Neural crest cell (in vitro differentiated cells): ENCODE results near the gene PIK3IP1. TPM values are rescaled to one million over a fixed set of nuclear protein-coding genes. Genes with fewer than 3 reads are reported as not detected.

ENCODE experiments used
- DNase-seq: peaks from one replicate; pipeline ENCODE4 v3.0.0; 2021; ENCODE audit warnings: low read depth, mixed read lengths, low spot score
- H3K27ac Mint-ChIP-seq: one replicate; pipeline ENCODE4 v1.8.0; 2021; ENCODE audit warnings: mild to moderate bottlenecking, mixed read lengths; ENCODE audit not compliant: unreplicated experiment
- H3K27me3 Mint-ChIP-seq: 2 replicates; pipeline ENCODE4 v1.8.0; 2021; ENCODE audit warnings: low read depth, mild to moderate bottlenecking, mixed read lengths
- H3K36me3 Mint-ChIP-seq: 2 replicates; pipeline ENCODE4 v1.8.0; 2021; ENCODE audit warnings: low read depth, mild to moderate bottlenecking, mixed read lengths
- H3K4me1 Mint-ChIP-seq: 2 replicates; pipeline ENCODE4 v1.8.0; 2021; ENCODE audit warnings: mixed read lengths
- H3K4me3 Mint-ChIP-seq: one replicate; pipeline ENCODE4 v1.8.0; 2021; ENCODE audit warnings: mild to moderate bottlenecking, mixed read lengths
- H3K9me3 Mint-ChIP-seq: 2 replicates; pipeline ENCODE4 v1.8.0; 2021; ENCODE audit warnings: mixed read lengths
- total RNA-seq: library from RNA; stranded (reverse); gene quantifications from 2 replicates; pipeline ENCODE4 v1.2.1, GENCODE V29; 2021
- TF ChIP-seq, protein P1 (sequence below): fragments of 200-600 bp; sonication (generic); conservative IDR thresholded peaks from 2 replicates; pipeline ENCODE4 v1.5.0; 2021; ENCODE audit warnings: antibody characterized with exemption, mild to moderate bottlenecking

The PIK3IP1 gene
- total RNA-seq, 1 donor from 2014 or later, result 1.8 TPM

- TF ChIP-seq, protein P1, sequence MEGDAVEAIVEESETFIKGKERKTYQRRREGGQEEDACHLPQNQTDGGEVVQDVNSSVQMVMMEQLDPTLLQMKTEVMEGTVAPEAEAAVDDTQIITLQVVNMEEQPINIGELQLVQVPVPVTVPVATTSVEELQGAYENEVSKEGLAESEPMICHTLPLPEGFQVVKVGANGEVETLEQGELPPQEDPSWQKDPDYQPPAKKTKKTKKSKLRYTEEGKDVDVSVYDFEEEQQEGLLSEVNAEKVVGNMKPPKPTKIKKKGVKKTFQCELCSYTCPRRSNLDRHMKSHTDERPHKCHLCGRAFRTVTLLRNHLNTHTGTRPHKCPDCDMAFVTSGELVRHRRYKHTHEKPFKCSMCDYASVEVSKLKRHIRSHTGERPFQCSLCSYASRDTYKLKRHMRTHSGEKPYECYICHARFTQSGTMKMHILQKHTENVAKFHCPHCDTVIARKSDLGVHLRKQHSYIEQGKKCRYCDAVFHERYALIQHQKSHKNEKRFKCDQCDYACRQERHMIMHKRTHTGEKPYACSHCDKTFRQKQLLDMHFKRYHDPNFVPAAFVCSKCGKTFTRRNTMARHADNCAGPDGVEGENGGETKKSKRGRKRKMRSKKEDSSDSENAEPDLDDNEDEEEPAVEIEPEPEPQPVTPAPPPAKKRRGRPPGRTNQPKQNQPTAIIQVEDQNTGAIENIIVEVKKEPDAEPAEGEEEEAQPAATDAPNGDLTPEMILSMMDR, result no peak
- Mint-ChIP-seq H3K27me3 (peaks cover 12% of the 10 kb centered on the region), H3K36me3 (no peaks in the 10 kb centered on the region), H3K4me3 (no peak overlapping the region), H3K4me1 (peaks cover 14% of the 10 kb centered on the region), H3K27ac (no peak overlapping the region), H3K9me3 (no peaks in the 10 kb centered on the region)
- no peak for DNase-seq
Measured at GRCh38 chr22:31295360-31295759, 3.1 kb upstream of the PIK3IP1 start.

DNA sequence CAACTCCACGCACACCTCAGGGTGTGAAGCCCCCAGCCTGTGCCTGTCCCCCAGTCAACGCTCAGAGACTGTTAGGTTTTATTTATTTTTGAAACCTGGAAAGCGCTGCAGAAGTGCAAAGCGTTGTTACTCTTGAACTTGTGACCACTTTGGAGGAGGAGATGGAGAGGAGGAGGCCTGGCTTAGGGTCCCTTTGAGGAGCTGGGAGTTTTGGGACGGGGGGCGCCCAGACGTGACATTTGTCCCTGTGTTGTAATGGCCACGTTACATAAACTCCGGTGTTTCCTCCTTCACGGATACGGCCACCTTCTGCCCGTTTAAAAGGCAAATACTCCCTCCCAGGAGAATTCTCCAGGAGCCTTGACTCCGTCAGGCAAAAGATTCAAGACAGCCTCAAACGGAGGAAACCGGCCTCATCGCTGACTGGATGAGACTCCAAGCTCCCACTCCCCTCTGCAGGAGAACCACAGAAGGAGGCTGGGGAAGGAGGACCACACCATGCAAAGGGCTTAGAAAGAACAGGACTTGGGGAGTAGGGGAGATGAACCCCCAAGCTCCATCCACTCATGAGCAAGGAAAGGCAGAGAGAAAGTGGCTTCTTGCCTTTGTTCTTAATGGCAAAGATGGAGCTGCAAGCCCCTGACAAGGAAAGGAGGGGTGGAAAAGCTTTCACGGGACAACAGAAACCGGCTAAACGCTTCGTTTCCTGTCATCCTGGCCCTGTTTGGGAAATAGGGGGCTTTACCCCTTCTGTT lies 630 bp downstream of the PIK3IP1 start:
- TF ChIP-seq, protein P1, result no peak
- peak overlapping the region; percentile 86 for H3K4me3 Mint-ChIP-seq
- no peaks in the 10 kb centered on the region for H3K9me3 Mint-ChIP-seq
- H3K27ac Mint-ChIP-seq, result no peak overlapping the region
- no peaks in the 10 kb centered on the region for H3K36me3 Mint-ChIP-seq
- H3K27me3 Mint-ChIP-seq, result peaks cover 17% of the 10 kb centered on the region
- peaks cover 15% of the 10 kb centered on the region for H3K4me1 Mint-ChIP-seq
- no peak for DNase-seq

- Mint-ChIP-seq H3K9me3 (no peaks in the 10 kb centered on the region), H3K4me1 (peaks cover 15% of the 10 kb centered on the region), H3K27me3 (peaks cover 17% of the 10 kb centered on the region), H3K4me3 (peak overlapping the region; percentile 84), H3K36me3 (no peaks in the 10 kb centered on the region), H3K27ac (peak overlapping the region; percentile 81)
- TF ChIP-seq, protein P1, result no peak
- DNase-seq, result peak; percentile 81
Measured at GRCh38 chr22:31290494-31291471, 1.5 kb downstream of the PIK3IP1 start.

DNA sequence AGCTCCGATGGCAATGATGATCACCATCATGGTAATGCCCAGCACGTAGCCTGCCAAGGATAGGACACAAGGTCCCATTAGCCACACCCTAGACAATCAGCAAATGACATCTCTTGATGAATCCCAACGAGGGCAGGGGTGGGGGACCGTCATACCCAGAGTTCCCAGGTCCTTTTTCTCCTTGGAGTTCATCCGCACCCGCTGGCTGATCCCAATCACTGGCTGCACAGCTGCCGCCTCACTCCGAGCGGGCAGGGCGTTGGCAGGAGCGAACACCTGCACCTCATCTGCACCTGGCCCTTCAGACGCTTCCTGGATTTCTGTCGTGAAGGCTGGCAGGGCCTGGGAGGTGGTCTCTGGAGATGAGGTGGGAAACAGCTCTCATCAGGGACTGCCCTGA lies 2.9 kb downstream of the PIK3IP1 start:
- Mint-ChIP-seq H3K36me3 (no peaks in the 10 kb centered on the region), H3K9me3 (no peaks in the 10 kb centered on the region), H3K4me1 (peaks cover 28% of the 10 kb centered on the region), H3K4me3 (no peak overlapping the region), H3K27ac (no peak overlapping the region), H3K27me3 (peaks cover 17% of the 10 kb centered on the region)
- no peak for DNase-seq
- TF ChIP-seq, protein P1, result no peak

DNA sequence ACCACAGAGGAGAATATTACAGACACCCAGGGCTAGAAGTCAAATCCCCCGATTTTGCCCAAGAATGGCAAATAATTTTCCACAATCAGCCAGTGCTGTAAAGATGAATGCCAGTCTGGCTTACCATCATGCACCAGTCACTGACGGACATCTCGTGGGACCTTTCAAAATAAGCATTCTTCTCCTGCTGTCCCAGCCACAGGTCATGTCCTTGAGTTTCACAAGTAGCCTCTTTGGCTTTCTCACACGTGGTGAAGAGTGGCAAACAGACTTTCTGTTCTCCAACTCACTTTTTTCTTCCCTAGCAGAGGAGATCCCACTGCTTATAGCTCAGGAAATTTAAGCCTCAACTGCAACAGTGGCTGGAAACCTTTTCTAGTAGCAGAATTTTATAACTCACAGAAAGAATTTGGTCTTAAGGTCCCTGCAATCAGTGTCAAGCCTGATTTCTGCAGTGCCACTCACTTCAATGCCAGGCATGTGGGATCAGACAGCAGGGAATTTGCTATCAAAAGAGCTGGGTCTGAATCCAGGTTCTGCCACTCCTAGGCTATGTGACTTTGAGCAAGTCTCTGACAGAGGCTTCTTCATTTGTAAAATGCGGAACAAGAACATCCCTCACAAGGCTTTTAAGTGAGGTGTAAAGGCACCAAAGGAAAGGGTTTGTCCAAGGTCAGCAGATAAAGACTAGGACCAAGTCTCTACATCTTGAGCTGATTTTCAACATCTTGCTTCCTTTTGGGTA lies 3.6 kb downstream of the PIK3IP1 start:
- Mint-ChIP-seq H3K27ac (no peak overlapping the region), H3K4me3 (no peak overlapping the region)

More for the DNA sequence above, 3.6 kb downstream of the PIK3IP1 start:
- peaks cover 17% of the 10 kb centered on the region for H3K27me3 Mint-ChIP-seq
- H3K36me3 Mint-ChIP-seq, result no peaks in the 10 kb centered on the region
- no peaks in the 10 kb centered on the region for H3K9me3 Mint-ChIP-seq
- peaks cover 32% of the 10 kb centered on the region for H3K4me1 Mint-ChIP-seq
- TF ChIP-seq, protein P1, result no peak
- no peak for DNase-seq
